Cerebellar cortex (tissue), 1 donor: ENCODE data around the gene SLC16A6.
"Not testable (repeated sequence)": the region's sequence is repeated elsewhere in the genome, so short reads cannot be mapped to it uniquely, and the experiment has no call there.

ENCODE experiments used
- DNase-seq: peaks from one replicate; pipeline ENCODE4 v3.0.0-alpha.2; 2015; ENCODE audit warnings: low spot score

The SLC16A6 gene

DNA sequence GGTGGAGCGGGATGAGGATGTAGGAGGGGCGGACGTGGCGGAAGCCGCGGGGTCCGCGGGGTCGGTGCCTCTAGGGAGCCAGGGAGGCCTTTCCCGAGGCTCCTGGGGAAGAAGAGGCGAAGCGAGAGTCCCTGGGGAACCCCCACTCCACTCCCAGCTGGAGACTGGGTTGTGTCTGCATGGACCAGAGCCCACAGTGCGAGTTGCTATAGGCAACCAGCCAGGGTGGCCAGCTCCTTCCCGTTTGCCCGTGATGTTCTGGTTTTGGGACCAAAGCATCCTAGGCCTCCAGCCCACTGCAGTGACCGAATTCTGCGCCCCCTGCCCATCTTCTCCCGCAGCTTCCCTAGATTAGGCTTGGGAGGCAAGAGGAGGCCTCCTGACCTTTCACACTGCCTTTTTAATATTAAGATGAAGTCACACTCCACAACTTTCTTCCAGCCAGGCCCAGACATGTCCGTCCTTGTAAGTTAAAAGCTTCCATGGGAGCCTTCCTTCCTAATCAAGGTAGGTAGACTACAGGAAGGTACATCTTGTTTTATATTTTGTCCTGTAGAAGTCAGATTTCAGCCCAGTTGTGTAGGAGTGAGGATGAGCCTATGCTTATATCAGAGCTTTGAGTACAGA is 42.6 kb downstream of the SLC16A6 start:
- peak; percentile 49 for DNase-seq

DNA sequence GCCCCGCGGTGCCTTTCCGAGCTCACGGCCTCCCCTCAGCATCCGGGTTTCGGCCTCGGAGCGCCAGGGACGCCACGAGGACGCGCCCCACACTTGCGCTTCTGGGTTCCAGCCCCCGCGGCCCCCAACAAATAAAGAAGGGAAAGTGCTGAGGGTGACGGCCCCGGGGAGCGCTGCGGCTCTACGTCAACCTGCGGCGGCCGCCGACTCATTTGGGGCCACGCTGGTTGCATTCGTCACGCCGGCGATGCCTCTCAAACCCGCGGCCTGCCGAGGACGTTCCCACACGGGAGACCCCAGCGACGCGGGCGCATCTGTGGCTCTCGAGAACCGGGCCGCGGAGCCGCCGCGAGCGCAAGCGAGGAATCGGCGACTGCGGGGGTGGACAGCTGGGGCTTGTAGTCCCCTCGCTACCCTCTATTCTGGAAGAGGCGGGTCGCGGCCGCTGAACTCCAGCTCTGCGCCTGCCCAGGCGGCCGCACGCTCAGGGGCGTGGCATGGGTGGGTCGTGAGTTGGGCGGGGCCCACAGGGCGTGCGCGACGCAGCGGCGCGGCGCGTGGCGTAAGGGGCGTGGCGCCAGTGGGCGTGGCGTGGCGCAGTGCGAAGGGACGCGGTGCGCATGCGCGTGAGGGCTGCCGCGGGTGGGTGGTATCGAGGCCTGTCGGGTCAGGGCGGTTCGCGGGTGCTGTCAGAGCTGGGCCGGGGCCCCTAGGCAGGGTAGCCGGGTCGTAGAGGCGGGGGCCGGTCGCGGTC is 43.3 kb downstream of the SLC16A6 start, which contains the start of gene AMZ2:
Gene AMZ2, plus strand, starts transcription at position 599 of the 754 bp plus-strand sequence. CDS start 2,145 bp downstream, outside the sequence.
- peak; percentile 92 for DNase-seq

GRCh38 chr17:68246271-68247028 is 44.5 kb downstream of the SLC16A6 start:
- DNase-seq, result peak; percentile 35

- no peak for DNase-seq
Observed at GRCh38 chr17:68239632-68240366, 51.1 kb downstream of the SLC16A6 start.

DNA sequence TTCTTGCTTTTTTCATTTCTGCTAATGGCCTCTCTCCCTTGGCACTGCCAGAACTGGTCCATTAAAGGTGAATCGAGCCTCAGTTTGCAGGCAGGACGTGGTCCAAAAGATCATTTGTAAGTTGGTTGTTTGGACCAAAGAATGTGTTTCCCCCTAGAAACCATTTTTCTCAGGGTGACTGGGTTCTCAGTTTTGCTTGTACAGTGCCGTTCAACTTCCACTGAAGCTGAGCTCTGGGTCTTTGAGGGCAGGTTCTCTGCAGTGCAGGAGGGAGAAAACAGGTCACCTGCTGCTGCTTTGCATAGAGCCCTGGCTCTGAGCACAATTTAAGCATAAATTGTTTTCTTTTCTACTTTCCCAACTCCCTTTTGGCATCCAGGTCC is 52.1 kb downstream of the SLC16A6 start:
- peak; percentile 36 for DNase-seq

DNA sequence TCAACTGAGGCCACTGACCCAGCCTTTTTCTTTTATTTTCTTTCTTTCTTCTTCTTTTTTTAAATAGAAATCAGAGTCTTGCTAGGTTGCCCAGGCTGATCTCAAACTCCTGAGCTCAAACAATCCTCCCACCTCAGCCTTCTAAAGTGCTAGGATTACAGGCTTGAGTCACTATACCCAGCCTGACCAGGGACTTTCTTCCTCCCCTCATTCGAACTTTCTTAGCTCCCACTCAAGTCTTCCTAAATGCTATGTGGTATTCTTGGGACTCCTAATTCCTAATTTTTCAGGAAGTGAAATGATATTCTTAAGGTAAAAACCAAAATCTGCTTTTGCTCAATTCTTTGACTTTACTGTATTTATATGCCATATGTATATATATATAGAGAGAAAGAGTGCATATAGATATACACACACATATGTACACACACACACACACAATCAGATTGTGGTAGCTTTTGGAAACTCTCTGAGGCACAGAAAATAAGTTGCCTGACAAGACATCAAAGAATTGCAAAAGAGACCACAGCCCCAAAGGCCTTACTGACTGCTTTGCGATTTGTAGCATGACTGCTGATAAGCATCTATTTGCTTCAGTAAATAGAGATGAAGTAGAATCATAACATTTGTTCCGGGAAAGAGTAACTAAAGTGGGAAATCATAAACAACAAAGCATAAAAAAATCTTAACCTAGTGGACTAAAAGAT is 52.6 kb downstream of the SLC16A6 start:
- no peak for DNase-seq

- DNase-seq, result peak; percentile 32
Observed at GRCh38 chr17:68237369-68238163, 53.4 kb downstream of the SLC16A6 start.

DNA sequence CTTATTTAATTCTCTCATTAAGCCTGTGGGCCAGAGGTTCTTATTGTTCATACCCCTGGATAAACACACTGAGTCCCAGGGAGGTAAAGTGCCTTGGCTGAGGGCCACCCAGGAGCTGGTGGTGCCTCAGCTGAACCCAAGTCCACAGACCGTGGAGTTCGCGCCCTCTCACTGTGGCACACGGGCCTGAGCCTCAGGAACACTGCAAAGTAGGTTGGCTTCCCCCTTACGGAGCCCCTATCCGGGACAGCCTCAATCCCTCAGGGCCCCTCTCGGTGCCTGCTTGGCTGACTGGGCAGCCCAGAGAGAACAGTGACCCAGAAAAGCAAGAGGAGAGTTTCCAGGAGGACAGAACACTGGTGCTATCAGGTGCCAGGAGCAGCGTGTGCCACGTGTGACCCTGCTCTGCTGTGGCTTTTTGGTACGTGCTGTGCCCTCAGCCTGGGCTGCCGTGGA is 55.6 kb downstream of the SLC16A6 start:
- DNase-seq, result peak; percentile 88

GRCh38 chr17:68234726-68235335 is 56.1 kb downstream of the SLC16A6 start:
- peak; percentile 58 for DNase-seq

GRCh38 chr17:68232741-68233140 is 58.2 kb downstream of the SLC16A6 start:
- not testable (repeated sequence) for DNase-seq

- DNase-seq, result no peak
Observed at GRCh38 chr17:68231541-68231940, 59.4 kb downstream of the SLC16A6 start.

DNA sequence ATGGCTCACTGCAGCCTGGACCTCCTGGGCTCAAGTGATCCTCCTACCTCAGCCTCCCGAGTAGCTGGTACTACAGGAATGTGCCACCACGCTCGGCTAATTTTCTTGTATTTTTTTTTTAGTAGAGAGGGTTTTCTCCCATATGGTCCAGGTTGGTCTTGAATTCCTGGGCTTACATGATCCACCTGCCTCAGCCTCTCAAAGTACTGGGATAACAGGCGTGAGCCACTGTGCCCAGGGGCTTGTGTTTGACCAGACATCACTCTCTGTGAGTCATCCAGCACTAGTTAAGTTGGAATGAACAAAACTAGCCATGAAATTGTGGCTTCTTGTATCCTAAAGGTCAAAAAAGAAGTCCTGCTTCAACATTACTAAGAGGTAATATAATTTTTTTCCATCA is 59.8 kb downstream of the SLC16A6 start:
- not testable (repeated sequence) for DNase-seq

DNA sequence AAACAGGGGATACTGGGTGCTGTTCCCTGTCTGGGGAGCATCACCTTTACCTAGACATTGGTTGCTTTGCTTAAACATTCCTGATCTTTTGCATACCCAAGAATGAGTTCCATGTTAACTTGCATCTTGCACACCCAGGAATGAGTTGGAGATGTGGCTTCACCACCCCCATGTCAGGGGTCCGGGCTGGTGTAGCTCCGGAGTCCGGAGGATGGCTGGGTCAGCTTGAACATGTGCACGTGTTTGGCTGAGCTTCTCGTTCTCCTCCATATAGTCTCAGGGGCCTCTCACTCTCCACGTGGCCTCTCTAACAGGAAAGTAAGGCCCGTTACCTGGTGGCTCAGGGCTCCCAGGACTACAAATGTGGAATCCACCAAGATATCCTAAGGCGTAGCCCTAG is 61.3 kb downstream of the SLC16A6 start:
- no peak for DNase-seq

- peak; percentile 99 for DNase-seq
Observed at GRCh38 chr17:68228817-68229570, 61.9 kb downstream of the SLC16A6 start.

DNA sequence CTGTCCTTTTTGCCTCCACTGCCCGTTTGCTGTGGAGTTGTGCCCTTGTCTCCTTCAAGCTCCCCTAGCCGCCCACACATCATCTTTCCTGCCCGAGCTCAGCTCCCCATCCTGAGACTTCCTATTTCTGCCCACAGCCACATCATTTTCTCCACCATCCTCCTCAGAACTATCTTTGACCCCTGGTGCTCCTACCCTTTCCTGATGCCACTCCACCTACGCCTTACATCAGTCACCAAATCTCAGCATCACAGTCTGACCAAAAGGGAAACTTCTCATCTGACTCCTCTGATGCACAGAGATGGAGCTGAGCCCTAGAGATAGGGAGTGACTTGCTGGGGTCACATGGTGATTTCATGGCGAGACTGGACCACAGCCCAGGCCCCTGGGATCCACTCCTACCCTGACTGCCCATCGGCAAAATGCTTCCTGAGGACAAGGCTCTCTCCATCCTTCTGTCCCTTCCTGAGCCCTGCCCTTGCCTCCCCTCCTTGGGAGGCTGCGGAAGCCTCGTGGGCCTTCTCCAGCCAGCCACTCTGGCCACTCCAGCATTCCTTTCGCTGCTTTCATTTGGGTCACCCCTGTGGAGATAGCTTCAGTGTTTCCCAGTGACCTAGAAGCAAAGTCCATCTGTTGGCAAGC is 62.8 kb downstream of the SLC16A6 start:
- DNase-seq, result not testable (repeated sequence)

GRCh38 chr17:68225055-68225454 is 65.9 kb downstream of the SLC16A6 start:
- not testable (repeated sequence) for DNase-seq

- no peak for DNase-seq
Observed at GRCh38 chr17:68222606-68223005, 68.3 kb downstream of the SLC16A6 start.

- no peak for DNase-seq
Observed at GRCh38 chr17:68221786-68222185, 69.1 kb downstream of the SLC16A6 start.

DNA sequence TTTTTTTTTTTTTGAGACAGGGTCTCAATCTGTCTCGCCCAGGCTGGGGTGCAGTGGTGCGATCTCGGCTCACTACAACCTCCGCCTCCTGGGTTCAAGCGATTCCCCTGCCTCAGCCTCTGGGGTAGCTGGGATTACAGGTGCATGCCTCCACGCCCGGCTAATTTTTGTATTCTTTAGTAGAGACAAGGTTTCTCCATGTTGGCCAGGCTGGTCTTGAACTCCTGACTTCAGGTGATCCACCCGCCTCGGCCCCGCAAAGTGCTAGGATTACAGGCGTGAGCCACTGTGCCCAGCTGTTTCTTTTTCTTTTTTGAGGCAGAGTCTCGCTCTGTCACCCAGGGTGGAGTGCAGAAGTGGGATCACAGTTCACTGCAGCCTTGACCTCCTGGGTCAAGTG is 70.1 kb downstream of the SLC16A6 start:
- not testable (repeated sequence) for DNase-seq
